Measurements from ENCODE around the gene RAP1A.
"Not testable (repeated sequence)": the region's sequence is repeated elsewhere in the genome, so short reads cannot be mapped to it uniquely, and the experiment has no call there.

RAP1A gene

GRCh38 chr1:111598544-111598943 lies 21.0 kb upstream of the RAP1A start:
- DNase-seq (ENCODE audit: low read depth), result no peak

GRCh38 chr1:111599781-111600693 lies 19.6 kb upstream of the RAP1A start:
- DNase-seq (ENCODE audit: low read depth), result no peak

- DNase-seq (ENCODE audit: low read depth), result no peak
These were observed 18.7 kb upstream of the RAP1A start for GRCh38 chr1:111600886-111601386.

GRCh38 chr1:111602302-111602701 lies 17.3 kb upstream of the RAP1A start:
- DNase-seq (ENCODE audit: low read depth), result no peak

- no peak for DNase-seq (ENCODE audit: low read depth)
These were observed 16.6 kb upstream of the RAP1A start for GRCh38 chr1:111602974-111603373.

GRCh38 chr1:111603979-111604378 lies 15.6 kb upstream of the RAP1A start:
- peak; percentile 66 for DNase-seq (ENCODE audit: low read depth)

- DNase-seq (ENCODE audit: low read depth), result no peak
These were observed 14.7 kb upstream of the RAP1A start for GRCh38 chr1:111604931-111605330.

- no peak for DNase-seq (ENCODE audit: low read depth)
These were observed 14.0 kb upstream of the RAP1A start for GRCh38 chr1:111605576-111605975.

- not testable (repeated sequence) for DNase-seq (ENCODE audit: low read depth)
These were observed 13.0 kb upstream of the RAP1A start for GRCh38 chr1:111606457-111607215.

GRCh38 chr1:111608528-111608927 lies 11.1 kb upstream of the RAP1A start:
- DNase-seq (ENCODE audit: low read depth), result not testable (repeated sequence)

- DNase-seq (ENCODE audit: low read depth), result no peak
These were observed 7.6 kb upstream of the RAP1A start for GRCh38 chr1:111611986-111612385.

GRCh38 chr1:111615870-111616715 lies 3.5 kb upstream of the RAP1A start:
- DNase-seq (ENCODE audit: low read depth), result peak; percentile 41

GRCh38 chr1:111618081-111618480 lies 1.5 kb upstream of the RAP1A start:
- DNase-seq (ENCODE audit: low read depth), result no peak

- DNase-seq (ENCODE audit: low read depth), result no peak
These were observed 491 bp upstream of the RAP1A start for GRCh38 chr1:111618961-111619634.

- no peak for DNase-seq (ENCODE audit: low read depth)
These were observed 917 bp downstream of the RAP1A start for GRCh38 chr1:111620441-111620971.

GRCh38 chr1:111621050-111621449 lies 1.5 kb downstream of the RAP1A start:
- peak; percentile 36 for DNase-seq (ENCODE audit: low read depth)

- DNase-seq (ENCODE audit: low read depth), result no peak
These were observed 2.6 kb downstream of the RAP1A start for GRCh38 chr1:111622166-111622565.

GRCh38 chr1:111624382-111624781 lies 4.8 kb downstream of the RAP1A start:
- no peak for DNase-seq (ENCODE audit: low read depth)

GRCh38 chr1:111625276-111625675 lies 5.7 kb downstream of the RAP1A start:
- no peak for DNase-seq (ENCODE audit: low read depth)

- no peak for DNase-seq (ENCODE audit: low read depth)
These were observed 8.6 kb downstream of the RAP1A start for GRCh38 chr1:111628153-111628552.

Measured in stimulated activated CD4-positive, alpha-beta T cell treated with anti-CD3 and anti-CD28 coated beads, Interleukin-2, amount 100 ng/mL, for 4 hours (primary cell).